Measurements from ENCODE around the gene DDX20.

DNA sequence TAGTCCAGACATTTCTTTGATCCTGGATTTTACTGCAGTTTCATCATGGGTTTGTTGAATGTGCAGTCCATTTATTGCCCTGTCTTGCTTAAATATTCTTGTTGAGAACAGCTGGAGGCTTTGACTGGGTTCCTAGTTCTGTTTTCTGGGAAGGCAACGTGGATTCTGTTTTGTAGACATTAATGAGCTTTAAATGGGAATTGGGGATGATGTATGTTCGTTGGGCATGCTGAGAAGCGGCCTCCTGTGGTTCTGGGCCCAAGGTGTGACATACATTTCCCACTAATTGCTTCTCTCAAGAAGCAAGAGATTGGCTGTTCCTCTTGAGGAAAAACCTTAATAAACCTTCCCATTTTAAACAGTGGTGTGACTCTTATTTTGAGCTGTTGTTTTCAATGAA lies 39.4 kb upstream of the DDX20 start:
- TF ChIP-seq POLR2A (IDR thresholded peaks at IDR 0.05) (no peak), CTCF (IDR thresholded peaks at IDR 0.05) (no peak)
